K562 (cell line): Measurements from ENCODE around the gene OR2V1. TPM values are rescaled to one million over a fixed set of nuclear protein-coding genes. Genes with fewer than 3 reads are reported as not detected.

Experiments
- ATAC-seq: fragments of 200-7000 bp; cut with Tn5 transposase; 3 replicates; pipeline ENCODE4 v1.9.1; 2020; ENCODE audit warnings: moderate library complexity
- BruUV-seq: library from RNA; stranded (reverse); fragments of 400-500 nt; replicated peaks from 2 replicates; lab custom pipeline; 2021; lab: Mats Ljungman, UMichigan
- CTCF ChIA-PET: fragments of 300-600 bp; formaldehyde crosslinking; extraction: SDS; loops from one replicate; lab custom pipeline; 2021; ENCODE audit warnings: low intra/inter-chr PET ratio; lab: Yijun Ruan, JAX
- POLR2A ChIA-PET: fragments of 300-600, 350-650 bp; sonication (Branson Sonifier 250); formaldehyde crosslinking; extraction: SDS; loops from one replicate; lab custom pipeline; 2021; ENCODE audit warnings: antibody characterized with exemption, inconsistent platforms; lab: Yijun Ruan, JAX
- DNase-seq, 4 experiments: peaks; one replicate each; pipeline versions ENCODE4 v3.0.0 to v3.0.0-alpha.2; 2011 to 2018; ENCODE audit warnings: low spot score in 3 of 4, mixed read lengths in 3 of 4; ENCODE audit errors: extremely low read depth in 1 of 4
- FAIRE-seq: peaks from 2 replicates; lab custom pipeline; 2011; peaks lifted over from hg19 to GRCh38; lab: Jason Lieb, UNC
- H2AFZ ChIP-seq: 2 replicates; pipeline ENCODE4 v1.6.0; 2011; ENCODE audit warnings: low read depth, low read length, control low read depth, inconsistent platforms
- H3K27ac ChIP-seq: fragments of 200-600 bp; 3 replicates; pipeline ENCODE4 v1.8.0; 2011; ENCODE audit warnings: low read depth, mild to moderate bottlenecking, control low read depth, inconsistent platforms, low read length, moderate library complexity, mixed read lengths; ENCODE audit errors: extremely low read depth
- H3K27me3 ChIP-seq, 2 experiments: fragments of 300-600 bp in 1 of 2; 2 replicates in 1 of 2; 3 replicates in 1 of 2; pipeline versions ENCODE4 v1.6.0 to v1.8.0; 2011; ENCODE audit warnings: inconsistent platforms in 2 of 2, low read length in 2 of 2, mild to moderate bottlenecking in 1 of 2, mixed read lengths in 1 of 2, moderate library complexity in 1 of 2; ENCODE audit not compliant: control insufficient read depth in 2 of 2, insufficient read depth in 2 of 2
- H3K36me3 ChIP-seq: fragments of 300-600 bp; 3 replicates; pipeline ENCODE4 v1.8.0; 2011; ENCODE audit warnings: mild to moderate bottlenecking, low read length, inconsistent platforms; ENCODE audit not compliant: control insufficient read depth, insufficient read depth
- H3K4me1 ChIP-seq, 2 experiments: fragments of 200-600 bp in 1 of 2; replicated peaks in 1 of 2; 2 replicates in 1 of 2; 3 replicates in 1 of 2; pipeline versions ENCODE4 v1.5.1 to v1.8.0; 2011; ENCODE audit warnings: inconsistent platforms in 2 of 2, low read length in 2 of 2, mild to moderate bottlenecking in 1 of 2, mixed read lengths in 1 of 2, moderate library complexity in 1 of 2; ENCODE audit not compliant: control insufficient read depth in 2 of 2, insufficient read depth in 2 of 2
- H3K4me2 ChIP-seq: 2 replicates; pipeline ENCODE4 v1.6.1; 2011; ENCODE audit warnings: low read length, control low read depth, inconsistent platforms, mixed read lengths; ENCODE audit not compliant: insufficient read depth
- H3K4me3 ChIP-seq: fragments of 200-600 bp; sonication (generic), shearing (Covaris generic); 2 replicates; pipeline ENCODE4 v1.5.1; 2016; ENCODE audit warnings: control low read depth, inconsistent platforms
- H3K79me2 ChIP-seq: fragments of 200-600 bp; 3 replicates; pipeline ENCODE4 v1.8.0; 2011; ENCODE audit warnings: low read length, inconsistent platforms; ENCODE audit not compliant: control insufficient read depth, insufficient read depth
- H3K9ac ChIP-seq, 2 experiments: 2 replicates each; pipeline versions ENCODE4 v1.6.0 to v1.6.1; 2011; ENCODE audit warnings: low read depth in 2 of 2, low read length in 2 of 2, control low read depth in 1 of 2, inconsistent platforms in 1 of 2, mild to moderate bottlenecking in 1 of 2, mixed read lengths in 1 of 2; ENCODE audit not compliant: insufficient read depth in 1 of 2
- H3K9me1 ChIP-seq: one replicate; pipeline ENCODE4 v1.6.0; 2011; ENCODE audit warnings: inconsistent platforms, mild to moderate bottlenecking, low read length, moderate library complexity; ENCODE audit not compliant: control insufficient read depth, insufficient read depth
- H3K9me3 ChIP-seq: replicated peaks from 2 replicates; pipeline ENCODE4 v1.5.1; 2011; ENCODE audit warnings: low read depth, low read length, inconsistent platforms; ENCODE audit not compliant: control insufficient read depth, insufficient read depth
- H4K20me1 ChIP-seq: replicated peaks from 2 replicates; pipeline ENCODE4 v1.6.1; 2011; ENCODE audit warnings: low read length, inconsistent platforms, mixed read lengths; ENCODE audit not compliant: control insufficient read depth, insufficient read depth
- CREM ChIP-seq: IDR thresholded peaks from 2 replicates; pipeline ENCODE4 v1.6.1; 2014; ENCODE audit warnings: antibody characterized with exemption, low read depth
- HNRNPH1 ChIP-seq: fragments of 200-400 bp; formaldehyde crosslinking; optimal IDR thresholded peaks from 2 replicates; pipeline ENCODE3; 2017; ENCODE audit warnings: low read depth, mild to moderate bottlenecking, low read length, moderate library complexity
- KDM5B ChIP-seq: fragments of 200-600 bp; sonication (generic); IDR thresholded peaks from 2 replicates; pipeline ENCODE4 v1.6.1; 2012; ENCODE audit warnings: low read depth, mild to moderate bottlenecking, moderate library complexity, low read length, control low read depth, inconsistent platforms; ENCODE audit not compliant: insufficient replicate concordance
- MEF2A ChIP-seq: IDR thresholded peaks from 2 replicates; pipeline ENCODE4 v1.6.1; 2011; ENCODE audit warnings: low read depth, mild to moderate bottlenecking, low read length, moderate library complexity; ENCODE audit not compliant: control insufficient read depth
- RUNX1 ChIP-seq: sonication (generic); IDR thresholded peaks from 2 replicates; pipeline ENCODE4 v1.6.1; 2016; ENCODE audit warnings: antibody characterized with exemption, low read depth
- TAF15 ChIP-seq: fragments of 200-400 bp; formaldehyde crosslinking; IDR thresholded peaks from 2 replicates; pipeline ENCODE4 v1.6.1; 2017; ENCODE audit warnings: mild to moderate bottlenecking, low read depth, low read length, moderate library complexity
- WGBS: fragments of 100-300 bp; shearing (Covaris generic); methylation state at CpG from one replicate; pipeline ENCODE4 v1.1.6; 2016; ENCODE audit warnings: low coverage, mixed read lengths; ENCODE audit not compliant: insufficient coverage; ENCODE audit errors: missing lambda C conversion rate; 5-methylcytosine and 5-hydroxymethylcytosine counted together
- in situ Hi-C: fragments of 300-500 bp; cut with MboI; formaldehyde crosslinking; loops from 4 replicates; pipeline ENCODE4 v1.15.0; 2018; ENCODE audit warnings: inconsistent platforms, mixed read lengths
- intact Hi-C: fragments of 100-400 bp; cut with micrococcal nuclease; formaldehyde crosslinking; loops from 2 replicates; pipeline ENCODE4 v1.14.2; 2022
- polyA plus RNA-seq, 8 experiments: library from polyadenylated mRNA; depleted of rRNA in 4 of 8; stranded (reverse) in 5 of 8; unstranded in 3 of 8; fragments of >200 nt; fragmentation: Nextera tagmentation in 2 of 8; fragmentation: Illumina TruSeq in 1 of 8; extraction: Ambion mirVana in 2 of 8; extraction: Trizol in 1 of 8; gene quantifications; 2 replicates each; pipeline versions ENCODE4 v1.2.1 to v1.2.3, GENCODE V29; 2011 to 2014; ENCODE audit warnings: inconsistent platforms in 1 of 8, missing spikeins in 1 of 8
- total RNA-seq, 7 experiments: library from RNA; depleted of rRNA in 6 of 7; stranded (reverse); fragments of >200 nt in 6 of 7; fragmentation: Illumina TruSeq in 2 of 7; extraction: Trizol in 2 of 7; gene quantifications; 2 replicates each; pipeline versions ENCODE4 v1.2.1 to v1.2.3, GENCODE V29; 2011 to 2021; ENCODE audit warnings: low replicate concordance in 1 of 7
- TF ChIP-seq, protein P1 (sequence below), 2 experiments: fragments of 450-650 bp; formaldehyde crosslinking in 1 of 2; IDR thresholded peaks; 2 replicates each; pipeline versions ENCODE4 v1.4.0 to v1.6.1; 2014 to 2020; ENCODE audit warnings: mild to moderate bottlenecking in 2 of 2, borderline replicate concordance in 1 of 2, low read depth in 1 of 2
- TF ChIP-seq, protein P2 (sequence below), 3 experiments: IDR thresholded peaks in 2 of 3; conservative IDR thresholded peaks in 1 of 3; 2 replicates each; pipeline ENCODE4 v1.5.1; 2011 to 2012; ENCODE audit warnings: low read length in 3 of 3, mild to moderate bottlenecking in 3 of 3, control low read depth in 2 of 3, improper control_type of control experiment in 1 of 3, inconsistent platforms in 1 of 3, low read depth in 1 of 3, mixed read lengths in 1 of 3, moderate library complexity in 1 of 3; ENCODE audit not compliant: insufficient read depth in 2 of 3
- TF ChIP-seq, protein P3 (sequence below): sonication (generic); formaldehyde crosslinking; IDR thresholded peaks from 2 replicates; pipeline ENCODE4 v1.8.1; 2023; ENCODE audit warnings: mild to moderate bottlenecking, missing genetic modification reagents

Gene OR2V1
- total and polyA plus RNA-seq, 9 of the 15 experiments (the other 6 are each of a cell fraction or from before 2014, with no cell fraction given): 0.04 to 0.28 (median 0.15) TPM; not detected in 5

DNA sequence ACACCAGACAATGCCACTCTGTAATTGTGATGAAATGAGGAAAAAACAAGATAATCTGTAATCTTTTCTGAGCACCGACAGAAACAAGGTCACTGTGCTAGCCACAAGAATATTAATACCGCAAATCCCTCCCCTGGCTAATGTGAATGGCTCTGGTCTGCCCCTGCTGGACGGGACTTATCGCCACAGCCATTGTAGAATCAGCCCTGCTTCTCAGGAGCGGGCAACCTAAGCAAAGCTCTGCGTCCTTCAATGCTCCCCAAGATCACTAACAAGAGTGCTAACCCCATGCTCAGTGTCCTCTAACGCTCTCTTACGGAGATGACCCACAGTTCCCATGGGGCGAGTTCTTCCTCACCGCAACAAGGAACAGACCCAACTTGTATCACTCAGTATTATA, 42.7 kb downstream of the OR2V1 start:
- Histone ChIP-seq H3K4me1 (peaks cover 4 to 9% of the 10 kb centered on the region in 2 experiments; a peak in 3 of 5 replicates), H3K4me2 (no peak overlapping the region; the same call in 1 of the 2 replicates), H3K4me3 (no peak overlapping the region), H3K9me1 (no peaks in the 10 kb centered on the region), H3K79me2 (no peaks in the 10 kb centered on the region), H3K36me3 (no peaks in the 10 kb centered on the region), H3K27me3 (no peaks in the 10 kb centered on the region), H2AFZ (0 out of 2 replicates have a peak overlapping the region, but pooled peaks have one; percentile 48), H3K9ac (no peak overlapping the region), H3K9me3 (no peaks in the 10 kb centered on the region), H4K20me1 (no peaks in the 10 kb centered on the region), H3K27ac (no peak overlapping the region)
- ChIA-PET POLR2A (interaction anchor here (0.6 to 1.0 kb wide), 2 partner anchors 33 to 96 kb away, joined by 3 to 4 read pairs; no protein-coding TSS in a partner anchor), CTCF (no interaction called here)
- 55% methylated on average over 10 of the region's 10 CpGs for WGBS
- peak; percentile 72 for FAIRE-seq
- ATAC-seq: peak; percentile 91
- DNase-seq: peak; percentile 71 to 78 (median 76)
- intact Hi-C loops (loop anchor here (5.0 kb wide), 1 partner anchor 221 kb away; no protein-coding TSS in a partner anchor), in situ Hi-C loops (no loop called here)
- no TSS peak for BruUV-seq
- TF ChIP-seq RUNX1 (no peak), CREM (no peak), TAF15 (no peak), MEF2A (no peak), HNRNPH1 (no peak), KDM5B (no peak)
- TF ChIP-seq, protein P1, sequence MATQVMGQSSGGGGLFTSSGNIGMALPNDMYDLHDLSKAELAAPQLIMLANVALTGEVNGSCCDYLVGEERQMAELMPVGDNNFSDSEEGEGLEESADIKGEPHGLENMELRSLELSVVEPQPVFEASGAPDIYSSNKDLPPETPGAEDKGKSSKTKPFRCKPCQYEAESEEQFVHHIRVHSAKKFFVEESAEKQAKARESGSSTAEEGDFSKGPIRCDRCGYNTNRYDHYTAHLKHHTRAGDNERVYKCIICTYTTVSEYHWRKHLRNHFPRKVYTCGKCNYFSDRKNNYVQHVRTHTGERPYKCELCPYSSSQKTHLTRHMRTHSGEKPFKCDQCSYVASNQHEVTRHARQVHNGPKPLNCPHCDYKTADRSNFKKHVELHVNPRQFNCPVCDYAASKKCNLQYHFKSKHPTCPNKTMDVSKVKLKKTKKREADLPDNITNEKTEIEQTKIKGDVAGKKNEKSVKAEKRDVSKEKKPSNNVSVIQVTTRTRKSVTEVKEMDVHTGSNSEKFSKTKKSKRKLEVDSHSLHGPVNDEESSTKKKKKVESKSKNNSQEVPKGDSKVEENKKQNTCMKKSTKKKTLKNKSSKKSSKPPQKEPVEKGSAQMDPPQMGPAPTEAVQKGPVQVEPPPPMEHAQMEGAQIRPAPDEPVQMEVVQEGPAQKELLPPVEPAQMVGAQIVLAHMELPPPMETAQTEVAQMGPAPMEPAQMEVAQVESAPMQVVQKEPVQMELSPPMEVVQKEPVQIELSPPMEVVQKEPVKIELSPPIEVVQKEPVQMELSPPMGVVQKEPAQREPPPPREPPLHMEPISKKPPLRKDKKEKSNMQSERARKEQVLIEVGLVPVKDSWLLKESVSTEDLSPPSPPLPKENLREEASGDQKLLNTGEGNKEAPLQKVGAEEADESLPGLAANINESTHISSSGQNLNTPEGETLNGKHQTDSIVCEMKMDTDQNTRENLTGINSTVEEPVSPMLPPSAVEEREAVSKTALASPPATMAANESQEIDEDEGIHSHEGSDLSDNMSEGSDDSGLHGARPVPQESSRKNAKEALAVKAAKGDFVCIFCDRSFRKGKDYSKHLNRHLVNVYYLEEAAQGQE (IDR thresholded peaks at IDR 0.05; ENCODE audit: borderline replicate concordance): peak; percentile 43; the same call in 1 of the 2 replicates
- TF ChIP-seq, protein P1 (CRISPR knock-in tag; IDR thresholded peaks at IDR 0.05; ENCODE audit: low read depth): no peak
- TF ChIP-seq, protein P2, sequence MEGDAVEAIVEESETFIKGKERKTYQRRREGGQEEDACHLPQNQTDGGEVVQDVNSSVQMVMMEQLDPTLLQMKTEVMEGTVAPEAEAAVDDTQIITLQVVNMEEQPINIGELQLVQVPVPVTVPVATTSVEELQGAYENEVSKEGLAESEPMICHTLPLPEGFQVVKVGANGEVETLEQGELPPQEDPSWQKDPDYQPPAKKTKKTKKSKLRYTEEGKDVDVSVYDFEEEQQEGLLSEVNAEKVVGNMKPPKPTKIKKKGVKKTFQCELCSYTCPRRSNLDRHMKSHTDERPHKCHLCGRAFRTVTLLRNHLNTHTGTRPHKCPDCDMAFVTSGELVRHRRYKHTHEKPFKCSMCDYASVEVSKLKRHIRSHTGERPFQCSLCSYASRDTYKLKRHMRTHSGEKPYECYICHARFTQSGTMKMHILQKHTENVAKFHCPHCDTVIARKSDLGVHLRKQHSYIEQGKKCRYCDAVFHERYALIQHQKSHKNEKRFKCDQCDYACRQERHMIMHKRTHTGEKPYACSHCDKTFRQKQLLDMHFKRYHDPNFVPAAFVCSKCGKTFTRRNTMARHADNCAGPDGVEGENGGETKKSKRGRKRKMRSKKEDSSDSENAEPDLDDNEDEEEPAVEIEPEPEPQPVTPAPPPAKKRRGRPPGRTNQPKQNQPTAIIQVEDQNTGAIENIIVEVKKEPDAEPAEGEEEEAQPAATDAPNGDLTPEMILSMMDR (IDR thresholded peaks at IDR 0.05 in 2 of 3, conservative IDR thresholded peaks at IDR 0.05 in 1 of 3; ENCODE audit: insufficient read depth in 2 of 3, low read depth in 1 of 3, low read length in 3 of 3): peak; percentile 67 to 77 (median 72)
- TF ChIP-seq, protein P3, sequence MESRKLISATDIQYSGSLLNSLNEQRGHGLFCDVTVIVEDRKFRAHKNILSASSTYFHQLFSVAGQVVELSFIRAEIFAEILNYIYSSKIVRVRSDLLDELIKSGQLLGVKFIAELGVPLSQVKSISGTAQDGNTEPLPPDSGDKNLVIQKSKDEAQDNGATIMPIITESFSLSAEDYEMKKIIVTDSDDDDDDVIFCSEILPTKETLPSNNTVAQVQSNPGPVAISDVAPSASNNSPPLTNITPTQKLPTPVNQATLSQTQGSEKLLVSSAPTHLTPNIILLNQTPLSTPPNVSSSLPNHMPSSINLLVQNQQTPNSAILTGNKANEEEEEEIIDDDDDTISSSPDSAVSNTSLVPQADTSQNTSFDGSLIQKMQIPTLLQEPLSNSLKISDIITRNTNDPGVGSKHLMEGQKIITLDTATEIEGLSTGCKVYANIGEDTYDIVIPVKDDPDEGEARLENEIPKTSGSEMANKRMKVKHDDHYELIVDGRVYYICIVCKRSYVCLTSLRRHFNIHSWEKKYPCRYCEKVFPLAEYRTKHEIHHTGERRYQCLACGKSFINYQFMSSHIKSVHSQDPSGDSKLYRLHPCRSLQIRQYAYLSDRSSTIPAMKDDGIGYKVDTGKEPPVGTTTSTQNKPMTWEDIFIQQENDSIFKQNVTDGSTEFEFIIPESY: peak; percentile 92
